Peyer's patch (tissue), 4 donors: ENCODE data around the gene DNAJB8.

Experiments
- POLR2A ChIP-seq, 2 donors: fragments of 450-650 bp; IDR thresholded peaks; one replicate each; pipeline ENCODE4 v1.5.1; 2017; ENCODE audit warnings: antibody characterized with exemption in 2 of 2, mild to moderate bottlenecking in 2 of 2, moderate library complexity in 2 of 2
- TF ChIP-seq, protein P1 (sequence below), 6 experiments: fragments of 450-650 bp in 4 of 6; fragments of 200-600 bp in 2 of 6; sonication (generic) in 1 of 6; IDR thresholded peaks; one replicate each; pipeline ENCODE4 v1.5.1; 2017 to 2019; ENCODE audit warnings: antibody characterized with exemption in 6 of 6, mild to moderate bottlenecking in 3 of 6, moderate library complexity in 1 of 6

DNA sequence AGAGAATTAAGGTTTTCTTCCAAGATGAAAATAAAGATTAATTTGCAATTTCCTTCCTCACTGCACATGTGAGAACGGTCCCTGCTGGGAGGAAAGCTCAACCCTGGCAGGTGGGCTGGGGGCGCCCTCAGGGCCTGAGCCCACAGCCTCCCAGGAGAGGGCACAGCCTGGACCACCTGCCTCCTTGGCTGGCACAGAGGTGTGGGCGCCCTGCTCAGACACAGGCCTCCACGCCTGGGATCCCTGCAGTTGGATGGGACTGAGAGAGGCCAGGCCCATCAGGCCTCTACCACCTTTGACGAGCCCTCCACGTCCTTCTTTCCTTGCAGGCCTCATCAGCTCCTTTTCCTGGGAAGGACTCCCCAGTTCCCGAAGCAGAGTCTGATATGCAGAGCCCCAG lies 46.4 kb downstream of the DNAJB8 start:
- TF ChIP-seq, protein P1, sequence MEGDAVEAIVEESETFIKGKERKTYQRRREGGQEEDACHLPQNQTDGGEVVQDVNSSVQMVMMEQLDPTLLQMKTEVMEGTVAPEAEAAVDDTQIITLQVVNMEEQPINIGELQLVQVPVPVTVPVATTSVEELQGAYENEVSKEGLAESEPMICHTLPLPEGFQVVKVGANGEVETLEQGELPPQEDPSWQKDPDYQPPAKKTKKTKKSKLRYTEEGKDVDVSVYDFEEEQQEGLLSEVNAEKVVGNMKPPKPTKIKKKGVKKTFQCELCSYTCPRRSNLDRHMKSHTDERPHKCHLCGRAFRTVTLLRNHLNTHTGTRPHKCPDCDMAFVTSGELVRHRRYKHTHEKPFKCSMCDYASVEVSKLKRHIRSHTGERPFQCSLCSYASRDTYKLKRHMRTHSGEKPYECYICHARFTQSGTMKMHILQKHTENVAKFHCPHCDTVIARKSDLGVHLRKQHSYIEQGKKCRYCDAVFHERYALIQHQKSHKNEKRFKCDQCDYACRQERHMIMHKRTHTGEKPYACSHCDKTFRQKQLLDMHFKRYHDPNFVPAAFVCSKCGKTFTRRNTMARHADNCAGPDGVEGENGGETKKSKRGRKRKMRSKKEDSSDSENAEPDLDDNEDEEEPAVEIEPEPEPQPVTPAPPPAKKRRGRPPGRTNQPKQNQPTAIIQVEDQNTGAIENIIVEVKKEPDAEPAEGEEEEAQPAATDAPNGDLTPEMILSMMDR (IDR thresholded peaks at IDR 0.05) = no peak
- TF ChIP-seq POLR2A (IDR thresholded peaks at IDR 0.05) = no peak
